Measurements from ENCODE around the gene DPH6.

The DPH6 gene

GRCh38 chr15:35540885-35541284, 5.1 kb downstream of the DPH6 start:
- DNase-seq (ENCODE audit: low read depth in 2 of 2), result no peak

GRCh38 chr15:35540021-35540420, 5.9 kb downstream of the DPH6 start:
- no peak for DNase-seq (ENCODE audit: low read depth in 2 of 2)

- DNase-seq (ENCODE audit: low read depth in 2 of 2), result no peak
Measured at GRCh38 chr15:35535365-35535916, 10.5 kb downstream of the DPH6 start.

- no peak for DNase-seq (ENCODE audit: low read depth in 2 of 2)
Measured at GRCh38 chr15:35533130-35534110, 12.5 kb downstream of the DPH6 start.

GRCh38 chr15:35530698-35531097, 15.3 kb downstream of the DPH6 start:
- no peak for DNase-seq (ENCODE audit: low read depth in 2 of 2)

GRCh38 chr15:35529784-35530183, 16.2 kb downstream of the DPH6 start:
- no peak for DNase-seq (ENCODE audit: low read depth in 2 of 2)

- DNase-seq (ENCODE audit: low read depth in 2 of 2), result no peak
Measured at GRCh38 chr15:35522061-35522460, 23.9 kb downstream of the DPH6 start.

- no peak for DNase-seq (ENCODE audit: low read depth in 2 of 2)
Measured at GRCh38 chr15:35519541-35520149, 26.3 kb downstream of the DPH6 start.

GRCh38 chr15:35519052-35519451, 26.9 kb downstream of the DPH6 start:
- no peak for DNase-seq (ENCODE audit: low read depth in 2 of 2)

- no peak for DNase-seq (ENCODE audit: low read depth in 2 of 2)
Measured at GRCh38 chr15:35514759-35515158, 31.2 kb downstream of the DPH6 start.

- no peak for DNase-seq (ENCODE audit: low read depth in 2 of 2)
Measured at GRCh38 chr15:35507932-35508638, 37.9 kb downstream of the DPH6 start.

- no peak for DNase-seq (ENCODE audit: low read depth in 2 of 2)
Measured at GRCh38 chr15:35506272-35506870, 39.6 kb downstream of the DPH6 start.

GRCh38 chr15:35505809-35506208, 40.2 kb downstream of the DPH6 start:
- DNase-seq (ENCODE audit: low read depth in 2 of 2), result no peak

GRCh38 chr15:35505141-35505540, 40.8 kb downstream of the DPH6 start:
- DNase-seq (ENCODE audit: low read depth in 2 of 2), result no peak

GRCh38 chr15:35499723-35500122, 46.2 kb downstream of the DPH6 start:
- no peak for DNase-seq (ENCODE audit: low read depth in 2 of 2)

GRCh38 chr15:35496585-35496984, 49.4 kb downstream of the DPH6 start:
- no peak for DNase-seq (ENCODE audit: low read depth in 2 of 2)

GRCh38 chr15:35495080-35495479, 50.9 kb downstream of the DPH6 start:
- no peak for DNase-seq (ENCODE audit: low read depth in 2 of 2)

- no peak for DNase-seq (ENCODE audit: low read depth in 2 of 2)
Measured at GRCh38 chr15:35491999-35492398, 54.0 kb downstream of the DPH6 start.

- DNase-seq (ENCODE audit: low read depth in 2 of 2), result no peak
Measured at GRCh38 chr15:35491173-35491572, 54.8 kb downstream of the DPH6 start.

- no peak for DNase-seq (ENCODE audit: low read depth in 2 of 2)
Measured at GRCh38 chr15:35490511-35490910, 55.5 kb downstream of the DPH6 start.

GRCh38 chr15:35487417-35487816, 58.5 kb downstream of the DPH6 start:
- no peak for DNase-seq (ENCODE audit: low read depth in 2 of 2)

- DNase-seq (ENCODE audit: low read depth in 2 of 2), result no peak
Measured at GRCh38 chr15:35486296-35486695, 59.7 kb downstream of the DPH6 start.

All from activated CD8-positive, alpha-beta memory T cell treated with anti-CD3 and anti-CD28 coated beads for 4 hours (primary cell).